GM23248 (cell line): ENCODE measurements around the gene SEMA3F. TPM values are rescaled to one million over a fixed set of nuclear protein-coding genes. Genes with fewer than 3 reads are reported as not detected.

ENCODE experiments used
- DNase-seq: peaks from one replicate; pipeline ENCODE4 v3.0.0-alpha.2; 2015
- H2AFZ ChIP-seq: fragments of 200-600 bp; sonication (generic); 2 replicates; pipeline ENCODE4 v1.6.1; 2016; ENCODE audit warnings: antibody characterized with exemption
- H3F3A ChIP-seq: fragments of 200-600 bp; sonication (generic); 2 replicates; pipeline ENCODE4 v1.6.1; 2016; ENCODE audit warnings: mild to moderate bottlenecking, antibody characterized with exemption, mixed run types; ENCODE audit not compliant: insufficient read depth
- H3K27ac ChIP-seq: fragments of 200-600 bp; sonication (generic); 2 replicates; pipeline ENCODE4 v1.5.1; 2016; ENCODE audit warnings: mild to moderate bottlenecking
- H3K27me3 ChIP-seq: fragments of 200-600 bp; sonication (generic); replicated peaks from 2 replicates; pipeline ENCODE4 v1.6.1; 2016; ENCODE audit warnings: mild to moderate bottlenecking; ENCODE audit not compliant: insufficient read depth
- H3K36me3 ChIP-seq: fragments of 200-600 bp; sonication (generic); 2 replicates; pipeline ENCODE4 v1.6.1; 2016; ENCODE audit warnings: low read depth, mild to moderate bottlenecking
- H3K4me1 ChIP-seq: fragments of 200-600 bp; sonication (generic); 2 replicates; pipeline ENCODE4 v1.6.1; 2016; ENCODE audit warnings: mild to moderate bottlenecking; ENCODE audit not compliant: insufficient read depth
- H3K4me2 ChIP-seq: fragments of 200-600 bp; sonication (generic); one replicate; pipeline ENCODE4 v1.6.1; 2016; ENCODE audit warnings: mild to moderate bottlenecking; ENCODE audit not compliant: unreplicated experiment
- H3K4me3 ChIP-seq: fragments of 200-600 bp; sonication (generic); 2 replicates; pipeline ENCODE4 v1.5.1; 2016; ENCODE audit warnings: mild to moderate bottlenecking
- H3K79me2 ChIP-seq: fragments of 200-600 bp; sonication (generic); 2 replicates; pipeline ENCODE4 v1.6.1; 2016; ENCODE audit warnings: mild to moderate bottlenecking; ENCODE audit not compliant: insufficient read depth
- H3K9ac ChIP-seq: fragments of 200-600 bp; sonication (generic); 2 replicates; pipeline ENCODE4 v1.6.1; 2016; ENCODE audit warnings: mild to moderate bottlenecking
- H3K9me2 ChIP-seq: fragments of 200-600 bp; sonication (generic); 2 replicates; pipeline ENCODE4 v1.6.1; 2016; ENCODE audit warnings: mixed run types, mild to moderate bottlenecking, moderate library complexity; ENCODE audit not compliant: insufficient read depth
- H3K9me3 ChIP-seq: fragments of 200-600 bp; sonication (generic); one replicate; pipeline ENCODE4 v1.6.1; 2017; ENCODE audit warnings: low read depth
- H4K20me1 ChIP-seq: fragments of 200-600 bp; sonication (generic); 2 replicates; pipeline ENCODE4 v1.6.0; 2016; ENCODE audit not compliant: insufficient read depth
- EZH2 ChIP-seq: fragments of 200-600 bp; sonication (generic); IDR thresholded peaks from 2 replicates; pipeline ENCODE4 v1.6.1; 2018; ENCODE audit warnings: antibody characterized with exemption, mild to moderate bottlenecking; ENCODE audit not compliant: insufficient read depth, poor library complexity, severe bottlenecking
- EZH2phosphoT487 ChIP-seq: fragments of 200-600 bp; sonication (generic); IDR thresholded peaks from 2 replicates; pipeline ENCODE4 v1.6.1; 2018; ENCODE audit warnings: antibody characterized with exemption, moderate library complexity, mild to moderate bottlenecking, low read depth; ENCODE audit not compliant: insufficient read depth
- WGBS, 2 experiments: methylation state at CpG; one replicate each; pipeline ENCODE4 v1.1.6; 2015 to 2017; ENCODE audit warnings: low lambda C conversion rate in 2 of 2, low coverage in 1 of 2; ENCODE audit errors: missing lambda C conversion rate in 2 of 2; 5-methylcytosine and 5-hydroxymethylcytosine counted together
- in situ Hi-C: fragments of 300-500 bp; cut with MboI; formaldehyde crosslinking; loops from 2 replicates; pipeline ENCODE4 v1.15.0; 2020
- polyA plus RNA-seq: library from polyadenylated mRNA; unstranded; fragments of >200 nt; fragmentation: Nextera tagmentation; extraction: Ambion mirVana; gene quantifications from 2 replicates; pipeline ENCODE4 v1.2.1, GENCODE V29; 2016
- total RNA-seq: library from RNA; depleted of rRNA; stranded (reverse); fragments of >200 nt; shearing (Covaris generic); gene quantifications from 2 replicates; pipeline ENCODE4 v1.2.3, GENCODE V29; 2014

The SEMA3F gene
- total and polyA plus RNA-seq, 2 experiments from 2014 or later = 0.54 to 3.2 TPM

DNA sequence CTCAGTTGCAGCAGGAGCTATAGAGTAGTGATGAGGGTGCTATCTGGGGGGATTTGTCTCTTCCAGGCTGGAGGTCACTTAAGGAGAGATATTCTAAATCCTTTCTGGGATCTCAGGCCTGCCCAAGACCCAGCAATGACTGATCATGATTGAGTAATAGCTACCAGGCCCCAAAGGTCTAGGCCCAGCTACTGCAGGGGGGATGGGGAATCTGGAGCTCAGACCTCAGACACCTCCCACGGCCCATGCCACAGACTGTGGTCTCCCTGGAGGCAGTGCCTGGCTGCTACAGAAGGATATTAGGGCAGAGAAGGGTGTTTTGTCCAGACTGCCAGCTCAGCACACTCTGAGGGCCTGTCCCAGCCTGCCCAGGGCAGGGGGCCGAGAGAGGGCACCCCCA is 56.8 kb downstream of the SEMA3F start:
- WGBS, 2 experiments = 31 to 36% methylated on average over 2 of the region's 2 CpGs
- H3K79me2 ChIP-seq = no peaks in the 10 kb centered on the region
- no peaks in the 10 kb centered on the region for H4K20me1 ChIP-seq
- no peak overlapping the region for H2AFZ ChIP-seq
- H3K4me3 ChIP-seq = no peak overlapping the region
- H3K4me2 ChIP-seq = no peak overlapping the region
- H3K9me3 ChIP-seq = no peaks in the 10 kb centered on the region
- no peak overlapping the region for H3K27ac ChIP-seq
- H3F3A ChIP-seq = no peaks in the 10 kb centered on the region
- peak overlapping the region; percentile 24; the same call in 1 of the 2 replicates for H3K9ac ChIP-seq
- peaks cover 7% of the 10 kb centered on the region; the same call in 1 of the 2 replicates for H3K4me1 ChIP-seq
- in situ Hi-C loops = loop anchor here (25.0 kb wide), 1 partner anchor 325 kb away; no protein-coding TSS in a partner anchor
- peak; percentile 79 for DNase-seq
- no peaks in the 10 kb centered on the region for H3K9me2 ChIP-seq
- no peak for TF ChIP-seq EZH2phosphoT487
- TF ChIP-seq EZH2 = no peak
- no peaks in the 10 kb centered on the region for H3K36me3 ChIP-seq
- H3K27me3 ChIP-seq = no peaks in the 10 kb centered on the region

GRCh38 chr3:50212502-50212901 is 57.4 kb downstream of the SEMA3F start:
- 64 to 68% methylated on average over 4 of the region's 4 CpGs for WGBS, 2 experiments
- no peak for TF ChIP-seq EZH2
- no peak for TF ChIP-seq EZH2phosphoT487
- Histone ChIP-seq H3K4me1 (peaks cover 7% of the 10 kb centered on the region; the same call in 1 of the 2 replicates), H2AFZ (no peak overlapping the region), H3K9me2 (no peaks in the 10 kb centered on the region), H3K4me2 (no peak overlapping the region), H3K27ac (no peak overlapping the region), H4K20me1 (no peaks in the 10 kb centered on the region), H3K36me3 (no peaks in the 10 kb centered on the region), H3K4me3 (no peak overlapping the region), H3F3A (no peaks in the 10 kb centered on the region), H3K9me3 (no peaks in the 10 kb centered on the region), H3K9ac (peak overlapping the region; percentile 24; the same call in 1 of the 2 replicates), H3K27me3 (no peaks in the 10 kb centered on the region), H3K79me2 (no peaks in the 10 kb centered on the region)
- in situ Hi-C loops = loop anchor here (25.0 kb wide), 1 partner anchor 325 kb away; no protein-coding TSS in a partner anchor
- DNase-seq = peak; percentile 18

- no peak overlapping the region for H3K9ac ChIP-seq
- no peaks in the 10 kb centered on the region for H3K9me2 ChIP-seq
- H3K27ac ChIP-seq = no peak overlapping the region
- in situ Hi-C loops = loop anchor here (25.0 kb wide), 1 partner anchor 324 kb away; no protein-coding TSS in a partner anchor
- H3K27me3 ChIP-seq = no peaks in the 10 kb centered on the region
- no peaks in the 10 kb centered on the region for H3F3A ChIP-seq
- no peaks in the 10 kb centered on the region for H3K9me3 ChIP-seq
- H3K4me2 ChIP-seq = no peak overlapping the region
- peaks cover 7% of the 10 kb centered on the region; the same call in 1 of the 2 replicates for H3K4me1 ChIP-seq
- no peak for DNase-seq
- H2AFZ ChIP-seq = no peak overlapping the region
- no peaks in the 10 kb centered on the region for H3K36me3 ChIP-seq
- no peaks in the 10 kb centered on the region for H4K20me1 ChIP-seq
- TF ChIP-seq EZH2phosphoT487 = no peak
- no peak for TF ChIP-seq EZH2
- H3K4me3 ChIP-seq = no peak overlapping the region
- H3K79me2 ChIP-seq = no peaks in the 10 kb centered on the region
- WGBS, 2 experiments = 75 to 87% methylated on average over 3 of the region's 3 CpGs
These were observed 57.8 kb downstream of the SEMA3F start for GRCh38 chr3:50212971-50213370.

- Histone ChIP-seq H3K27me3 (no peaks in the 10 kb centered on the region), H2AFZ (no peak overlapping the region), H3K4me2 (no peak overlapping the region), H3K9me2 (no peaks in the 10 kb centered on the region), H3K4me3 (no peak overlapping the region), H3K9me3 (no peaks in the 10 kb centered on the region), H3K9ac (no peak overlapping the region), H3K36me3 (no peaks in the 10 kb centered on the region), H3F3A (no peaks in the 10 kb centered on the region), H3K4me1 (peaks cover 7% of the 10 kb centered on the region; the same call in 1 of the 2 replicates), H4K20me1 (no peaks in the 10 kb centered on the region), H3K27ac (no peak overlapping the region), H3K79me2 (no peaks in the 10 kb centered on the region)
- WGBS, 2 experiments = 94% methylated on average over 7 to 12 of the region's 12 CpGs
- in situ Hi-C loops = loop anchor here (25.0 kb wide), 1 partner anchor 324 kb away; no protein-coding TSS in a partner anchor
- DNase-seq = no peak
- TF ChIP-seq EZH2 = no peak
- TF ChIP-seq EZH2phosphoT487 = no peak
These were observed 58.2 kb downstream of the SEMA3F start for GRCh38 chr3:50213373-50213772.
